H9 (cell line): ENCODE results near the gene DAB2IP. TPM values are rescaled to one million over a fixed set of nuclear protein-coding genes. Genes with fewer than 3 reads are reported as not detected.

Experiments
- DNase-seq: peaks from one replicate; pipeline ENCODE4 v3.0.0-alpha.2; 2017
- H2AFZ ChIP-seq: one replicate; pipeline ENCODE4 v1.6.1; 2013; ENCODE audit warnings: mild to moderate bottlenecking, low read length, control low read depth, moderate library complexity
- H2AK5ac ChIP-seq: 2 replicates; pipeline ENCODE4 v1.6.1; 2013; ENCODE audit warnings: low read length, control low read depth, mixed read lengths; ENCODE audit not compliant: insufficient read length
- H2BK120ac ChIP-seq: one replicate; pipeline ENCODE4 v1.6.1; 2013; ENCODE audit warnings: low read depth, mild to moderate bottlenecking, low read length, control low read depth, inconsistent platforms; ENCODE audit not compliant: poor library complexity, severe bottlenecking
- H2BK12ac ChIP-seq: 2 replicates; pipeline ENCODE4 v1.6.1; 2013; ENCODE audit warnings: low read length, control low read depth, mixed read lengths, low read depth; ENCODE audit not compliant: insufficient read length
- H2BK15ac ChIP-seq: 2 replicates; pipeline ENCODE4 v1.6.1; 2013; ENCODE audit warnings: low read depth, low read length, control low read depth
- H2BK20ac ChIP-seq: one replicate; pipeline ENCODE4 v1.6.1; 2013; ENCODE audit warnings: low read depth, mild to moderate bottlenecking, low read length, control low read depth, inconsistent platforms; ENCODE audit not compliant: poor library complexity, severe bottlenecking
- H2BK5ac ChIP-seq: 2 replicates; pipeline ENCODE4 v1.6.1; 2013; ENCODE audit warnings: low read length, control low read depth, mixed read lengths; ENCODE audit not compliant: insufficient read length
- H3K14ac ChIP-seq: 2 replicates; pipeline ENCODE4 v1.6.1; 2013; ENCODE audit warnings: low read length, control low read depth; ENCODE audit not compliant: insufficient read depth
- H3K18ac ChIP-seq: 2 replicates; pipeline ENCODE4 v1.6.1; 2013; ENCODE audit warnings: low read depth, mild to moderate bottlenecking, mixed read lengths, low read length, control low read depth; ENCODE audit not compliant: insufficient read length
- H3K23ac ChIP-seq: 2 replicates; pipeline ENCODE4 v1.6.1; 2013; ENCODE audit warnings: low read length, control low read depth, mixed read lengths, low read depth; ENCODE audit not compliant: insufficient read length
- H3K23me2 ChIP-seq: 2 replicates; pipeline ENCODE4 v1.6.1; 2013; ENCODE audit warnings: low read depth, mild to moderate bottlenecking, mixed read lengths, low read length, control low read depth; ENCODE audit not compliant: insufficient read length, poor library complexity, severe bottlenecking
- H3K27ac ChIP-seq: 2 replicates; pipeline ENCODE4 v1.5.1; 2013; ENCODE audit warnings: low read length, control low read depth, mixed read lengths, low read depth; ENCODE audit not compliant: insufficient read length
- H3K27me3 ChIP-seq: 2 replicates; pipeline ENCODE4 v1.6.1; 2013; ENCODE audit warnings: low read length, control low read depth, inconsistent platforms; ENCODE audit not compliant: insufficient read depth
- H3K4ac ChIP-seq: 2 replicates; pipeline ENCODE4 v1.6.1; 2013; ENCODE audit warnings: low read depth, mild to moderate bottlenecking, control low read depth, inconsistent platforms, low read length, moderate library complexity
- H3K4me1 ChIP-seq: 2 replicates; pipeline ENCODE4 v1.6.1; 2013; ENCODE audit warnings: low read length, control low read depth, inconsistent platforms; ENCODE audit not compliant: insufficient read depth
- H3K4me2 ChIP-seq: 2 replicates; pipeline ENCODE4 v1.6.1; 2013; ENCODE audit warnings: low read length, control low read depth, mixed read lengths; ENCODE audit not compliant: insufficient read length, insufficient read depth
- H3K56ac ChIP-seq: 2 replicates; pipeline ENCODE4 v1.6.1; 2013; ENCODE audit warnings: low read depth, mild to moderate bottlenecking, mixed read lengths, low read length, control low read depth; ENCODE audit not compliant: insufficient read length
- H3K79me1 ChIP-seq: 2 replicates; pipeline ENCODE4 v1.6.1; 2013; ENCODE audit warnings: low read depth, mild to moderate bottlenecking, moderate library complexity, low read length, control low read depth, inconsistent platforms; ENCODE audit not compliant: insufficient read depth, poor library complexity, severe bottlenecking
- H3K79me2 ChIP-seq: 2 replicates; pipeline ENCODE4 v1.6.1; 2013; ENCODE audit warnings: low read length, control low read depth, inconsistent platforms; ENCODE audit not compliant: insufficient read depth
- H3K9ac ChIP-seq: 2 replicates; pipeline ENCODE4 v1.6.1; 2013; ENCODE audit warnings: low read length, control low read depth, mixed read lengths; ENCODE audit not compliant: insufficient read length; ENCODE audit errors: extremely low read depth
- H3K9me3 ChIP-seq: one replicate; pipeline ENCODE4 v1.6.1; 2013; ENCODE audit warnings: low read depth, low read length, inconsistent platforms; ENCODE audit not compliant: control insufficient read depth
- H3T11ph ChIP-seq: one replicate; pipeline ENCODE4 v1.6.1; 2013; ENCODE audit warnings: mild to moderate bottlenecking, low read length, control low read depth, inconsistent platforms
- H4K20me1 ChIP-seq: one replicate; pipeline ENCODE4 v1.6.1; 2013; ENCODE audit not compliant: control insufficient read depth, insufficient read length, insufficient read depth
- H4K5ac ChIP-seq: 2 replicates; pipeline ENCODE4 v1.6.1; 2013; ENCODE audit warnings: low read depth, mild to moderate bottlenecking, mixed read lengths, low read length, control low read depth; ENCODE audit not compliant: insufficient read length
- H4K8ac ChIP-seq: replicated peaks from 2 replicates; pipeline ENCODE4 v1.6.1; 2013; ENCODE audit warnings: low read length, control low read depth, mixed read lengths, low read depth; ENCODE audit not compliant: insufficient read length
- H4K91ac ChIP-seq: 2 replicates; pipeline ENCODE4 v1.6.1; 2013; ENCODE audit warnings: low read depth, mild to moderate bottlenecking, moderate library complexity, mixed read lengths, low read length, control low read depth; ENCODE audit not compliant: insufficient read length
- H3K27ac Mint-ChIP-seq, 3 experiments: 2 replicates in 2 of 3; 3 replicates in 1 of 3; pipeline ENCODE4 v1.8.0; 2020 to 2021; ENCODE audit warnings: mixed read lengths in 3 of 3, mild to moderate bottlenecking in 1 of 3, moderate library complexity in 1 of 3
- H3K27me3 Mint-ChIP-seq: 2 replicates; pipeline ENCODE4 v1.8.0; 2021; ENCODE audit warnings: low read depth, mild to moderate bottlenecking, moderate library complexity, mixed read lengths
- H3K36me3 Mint-ChIP-seq, 3 experiments: 2 replicates in 2 of 3; 3 replicates in 1 of 3; pipeline ENCODE4 v1.8.0; 2020 to 2021; ENCODE audit warnings: low read depth in 3 of 3, mixed read lengths in 3 of 3; ENCODE audit not compliant: insufficient read depth in 1 of 3
- H3K4me1 Mint-ChIP-seq, 2 experiments: 2 replicates each; pipeline ENCODE4 v1.8.0; 2020; ENCODE audit warnings: mixed read lengths in 2 of 2
- H3K4me3 Mint-ChIP-seq, 2 experiments: 2 replicates in 1 of 2; 3 replicates in 1 of 2; pipeline ENCODE4 v1.8.0; 2020 to 2021; ENCODE audit warnings: mild to moderate bottlenecking in 2 of 2, mixed read lengths in 2 of 2, moderate library complexity in 1 of 2
- H3K9me3 Mint-ChIP-seq, 2 experiments: 2 replicates in 1 of 2; 3 replicates in 1 of 2; pipeline ENCODE4 v1.8.0; 2020; ENCODE audit warnings: mild to moderate bottlenecking in 2 of 2, mixed read lengths in 2 of 2, moderate library complexity in 1 of 2
- WGBS: extraction: QIAGEN DNeasy Blood & Tissue Kit; methylation state at CpG from one replicate; pipeline ENCODE4 v1.1.7; 2013; ENCODE audit warnings: missing lambda C conversion rate, low lambda C conversion rate, mixed read lengths; ENCODE audit not compliant: insufficient read length; ENCODE audit errors: extremely low coverage; 5-methylcytosine and 5-hydroxymethylcytosine counted together
- total RNA-seq: library from RNA; stranded (reverse); gene quantifications from 2 replicates; pipeline ENCODE4 v1.2.1, GENCODE V29; 2021
- TF ChIP-seq, protein P1 (sequence below): fragments of 200-600 bp; sonication (generic); conservative IDR thresholded peaks from 3 replicates; pipeline ENCODE4 v1.8.0; 2021; ENCODE audit warnings: antibody characterized with exemption, mild to moderate bottlenecking

The DAB2IP gene
- total RNA-seq, 1 experiment from 2014 or later = 22.6 TPM

DNA sequence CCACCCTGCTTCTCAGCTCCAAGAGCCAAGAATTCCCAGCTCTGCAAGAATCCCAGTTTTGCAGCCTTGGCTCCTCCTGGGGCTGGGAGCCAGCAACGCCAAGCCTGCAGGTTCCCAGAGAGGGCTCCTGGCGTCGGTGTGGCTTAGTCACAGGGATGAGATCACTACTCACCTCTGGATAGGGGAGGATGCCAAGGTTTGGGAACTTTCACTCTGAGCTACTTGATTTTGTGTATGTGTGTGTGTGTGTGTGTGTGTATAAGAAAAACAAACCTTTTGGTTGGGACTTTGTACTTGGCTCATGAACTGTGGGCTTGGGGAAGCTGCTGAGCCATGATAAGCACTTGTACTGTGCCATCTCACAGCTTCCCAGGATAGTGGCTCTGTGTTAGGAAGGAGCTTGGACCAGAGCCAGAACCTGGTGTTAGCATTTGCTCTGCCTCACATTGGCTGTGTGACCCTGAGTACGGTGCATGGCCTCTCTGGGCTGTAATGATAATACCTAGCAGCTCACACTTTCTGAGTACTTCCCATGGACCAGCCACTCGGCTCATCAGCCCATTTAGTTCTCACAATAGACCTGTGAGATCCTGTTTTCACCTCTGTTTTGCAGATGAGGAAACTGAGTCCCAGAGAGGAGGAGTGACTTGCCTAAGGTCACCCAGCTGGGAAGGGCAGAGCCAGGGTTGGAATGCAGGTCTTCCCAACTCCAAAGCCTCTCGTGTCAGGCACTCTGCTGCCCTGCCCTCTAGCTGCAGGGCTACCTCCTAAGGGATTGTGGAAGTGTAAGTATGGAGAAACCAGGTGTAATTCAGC, 41.4 kb upstream of the DAB2IP start:
- H3K4me2 ChIP-seq = no peak overlapping the region
- no peak overlapping the region for H2BK120ac ChIP-seq
- no peak overlapping the region for H4K5ac ChIP-seq
- H4K91ac ChIP-seq = no peak overlapping the region
- H3K23me2 ChIP-seq = no peaks in the 10 kb centered on the region
- WGBS = no CpG with 5 or more reads among the region's 6 CpGs
- H3K27me3 ChIP-seq = no peaks in the 10 kb centered on the region
- no peaks in the 10 kb centered on the region for H4K20me1 ChIP-seq
- DNase-seq = no peak
- TF ChIP-seq, protein P1, sequence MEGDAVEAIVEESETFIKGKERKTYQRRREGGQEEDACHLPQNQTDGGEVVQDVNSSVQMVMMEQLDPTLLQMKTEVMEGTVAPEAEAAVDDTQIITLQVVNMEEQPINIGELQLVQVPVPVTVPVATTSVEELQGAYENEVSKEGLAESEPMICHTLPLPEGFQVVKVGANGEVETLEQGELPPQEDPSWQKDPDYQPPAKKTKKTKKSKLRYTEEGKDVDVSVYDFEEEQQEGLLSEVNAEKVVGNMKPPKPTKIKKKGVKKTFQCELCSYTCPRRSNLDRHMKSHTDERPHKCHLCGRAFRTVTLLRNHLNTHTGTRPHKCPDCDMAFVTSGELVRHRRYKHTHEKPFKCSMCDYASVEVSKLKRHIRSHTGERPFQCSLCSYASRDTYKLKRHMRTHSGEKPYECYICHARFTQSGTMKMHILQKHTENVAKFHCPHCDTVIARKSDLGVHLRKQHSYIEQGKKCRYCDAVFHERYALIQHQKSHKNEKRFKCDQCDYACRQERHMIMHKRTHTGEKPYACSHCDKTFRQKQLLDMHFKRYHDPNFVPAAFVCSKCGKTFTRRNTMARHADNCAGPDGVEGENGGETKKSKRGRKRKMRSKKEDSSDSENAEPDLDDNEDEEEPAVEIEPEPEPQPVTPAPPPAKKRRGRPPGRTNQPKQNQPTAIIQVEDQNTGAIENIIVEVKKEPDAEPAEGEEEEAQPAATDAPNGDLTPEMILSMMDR = no peak
- Mint-ChIP-seq H3K36me3 (no peaks in the 10 kb centered on the region; a peak in 1 of 7 replicates), H3K4me1 (peaks cover 26 to 36% of the 10 kb centered on the region in 2 experiments), H3K27ac (no peak overlapping the region; a peak in 1 of 7 replicates), H3K4me3 (peak overlapping the region in 1 of 2 experiments; percentile 31; a peak in 2 of 5 replicates), H3K9me3 (no peaks in the 10 kb centered on the region), H3K27me3 (no peaks in the 10 kb centered on the region)
- H2BK12ac ChIP-seq = no peak overlapping the region
- no peaks in the 10 kb centered on the region for H3K9me3 ChIP-seq
- H2BK20ac ChIP-seq = no peak overlapping the region
- no peak overlapping the region for H2BK15ac ChIP-seq
- H4K8ac ChIP-seq = no peak overlapping the region
- H3K27ac ChIP-seq = no peak overlapping the region
- H2AK5ac ChIP-seq = no peak overlapping the region
- H3T11ph ChIP-seq = no peak overlapping the region
- H2AFZ ChIP-seq = no peak overlapping the region
- no peak overlapping the region for H3K56ac ChIP-seq
- H3K23ac ChIP-seq = no peak overlapping the region
- no peak overlapping the region for H3K9ac ChIP-seq
- no peaks in the 10 kb centered on the region for H3K79me1 ChIP-seq
- H3K4ac ChIP-seq = no peak overlapping the region
- H3K18ac ChIP-seq = no peak overlapping the region
- H2BK5ac ChIP-seq = no peak overlapping the region
- no peaks in the 10 kb centered on the region for H3K79me2 ChIP-seq
- H3K14ac ChIP-seq = no peak overlapping the region
- peaks cover 7% of the 10 kb centered on the region; the same call in 1 of the 2 replicates for H3K4me1 ChIP-seq
